HG03460 (cell line): Measurements from ENCODE around the gene TMCO4.

ENCODE experiments used
- ATAC-seq: cut with Tn5 transposase; IDR thresholded peaks from one replicate; pipeline ENCODE4 v1.9.1; 2021; ENCODE audit not compliant: unreplicated experiment

Gene TMCO4

DNA sequence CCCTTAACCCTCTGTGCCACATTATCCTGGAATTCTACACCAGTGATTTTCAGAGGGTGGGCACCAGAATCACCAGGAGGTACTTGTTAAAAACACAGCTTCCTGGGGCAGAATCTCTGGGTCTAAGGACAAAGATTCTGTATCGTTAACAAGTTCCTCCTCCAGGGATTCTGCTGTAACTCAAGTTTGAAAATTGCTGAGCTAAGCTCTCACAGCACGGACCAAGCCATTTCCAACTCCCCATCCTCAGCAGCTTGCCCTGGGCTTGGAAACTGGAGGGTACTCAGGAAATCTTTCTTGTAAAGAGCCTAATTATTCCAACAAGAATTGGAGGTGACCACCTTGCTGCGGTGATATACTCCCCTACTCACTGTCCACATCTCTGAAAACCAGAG is 48.8 kb downstream of the TMCO4 start:
- no peak for ATAC-seq

DNA sequence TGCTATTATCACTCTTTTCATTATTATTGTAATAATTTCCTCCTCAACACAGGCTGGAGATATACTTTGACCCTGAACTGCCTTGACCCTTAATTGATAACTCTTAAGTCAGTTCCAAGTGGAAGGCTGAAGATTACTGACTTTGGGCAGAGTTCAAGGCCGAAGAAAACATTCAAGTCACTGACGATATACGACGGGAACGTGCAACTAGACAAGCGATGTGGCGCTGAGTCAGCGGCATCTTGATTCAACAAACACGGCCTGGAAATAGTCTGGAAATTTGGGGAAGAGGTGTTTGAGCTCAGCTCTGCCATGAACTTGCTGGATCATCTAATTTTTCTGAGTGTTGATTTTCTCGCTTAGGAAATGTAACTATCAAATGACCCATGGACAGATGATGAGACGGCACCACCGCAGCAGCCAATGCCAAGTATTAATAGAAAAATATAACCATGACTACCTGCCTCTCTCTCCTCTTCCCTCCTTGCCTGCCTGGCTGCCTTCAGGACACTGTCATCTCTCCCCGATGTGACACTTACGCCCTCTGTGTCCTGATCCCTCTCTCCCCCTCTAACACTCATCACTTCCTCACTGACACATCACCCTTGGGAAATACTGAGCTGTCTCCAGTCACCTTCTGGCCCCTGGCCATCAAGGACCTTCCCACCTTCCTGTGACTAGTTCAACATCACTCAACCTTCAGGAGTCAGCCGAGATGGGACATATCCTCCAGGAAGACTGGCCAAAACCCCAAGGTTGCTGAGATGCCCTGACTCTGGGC is 49.4 kb downstream of the TMCO4 start:
- no peak for ATAC-seq

DNA sequence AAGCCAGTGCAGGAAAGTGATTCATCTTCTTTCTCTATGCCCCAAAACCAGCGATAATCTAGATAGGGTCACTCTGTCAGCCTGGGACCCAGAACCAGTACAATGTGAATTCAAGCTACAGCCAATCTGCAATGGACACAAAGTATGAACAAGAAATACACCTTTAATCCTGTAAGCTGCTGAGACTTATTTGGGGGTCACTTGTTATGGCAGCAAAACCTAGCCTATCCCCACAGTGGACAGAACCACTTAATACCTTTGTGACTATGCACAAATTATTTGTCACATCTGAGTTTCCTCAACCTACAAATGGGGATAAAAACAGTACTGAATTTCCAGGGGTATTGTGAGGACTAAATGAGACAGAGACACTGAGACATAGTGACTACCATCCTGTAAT is 50.0 kb downstream of the TMCO4 start:
- ATAC-seq: no peak

DNA sequence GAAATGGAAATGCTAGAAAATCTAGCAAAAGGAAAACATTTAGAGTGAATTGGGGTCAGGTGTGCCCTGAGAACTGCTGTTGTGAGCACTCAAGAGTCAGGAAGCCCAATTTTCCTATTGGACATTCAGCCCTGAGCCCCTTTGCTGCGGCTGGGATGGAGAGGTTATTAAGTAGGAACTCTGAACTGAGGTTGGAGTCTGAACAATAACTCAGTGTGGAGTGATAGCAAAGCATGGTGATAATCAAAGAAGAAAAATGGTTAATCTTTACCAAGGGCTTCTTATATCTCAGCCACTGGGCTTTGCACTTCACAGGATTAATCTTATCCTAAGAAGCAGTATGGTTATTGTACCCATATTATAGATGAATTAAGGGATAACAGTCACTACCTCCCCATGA is 52.0 kb downstream of the TMCO4 start:
- ATAC-seq: no peak

DNA sequence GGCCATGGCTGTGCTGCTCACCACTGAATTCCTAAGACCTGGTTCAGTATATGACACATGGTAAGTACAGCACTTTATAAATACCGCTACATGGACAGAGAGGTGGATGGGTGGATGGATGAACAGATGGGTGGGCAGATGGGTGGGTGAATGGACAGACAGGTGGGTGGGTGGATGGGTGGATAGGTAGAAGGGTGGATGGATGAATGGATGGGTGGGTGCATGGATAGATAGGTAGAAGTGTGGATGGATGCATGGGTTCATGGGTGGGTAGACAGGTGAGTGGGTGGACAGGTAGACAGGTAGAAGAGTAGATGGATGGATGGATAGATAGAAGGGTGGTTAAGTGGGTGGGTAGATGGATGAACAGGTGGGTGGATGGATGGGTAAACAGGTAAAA is 54.8 kb downstream of the TMCO4 start:
- no peak for ATAC-seq

DNA sequence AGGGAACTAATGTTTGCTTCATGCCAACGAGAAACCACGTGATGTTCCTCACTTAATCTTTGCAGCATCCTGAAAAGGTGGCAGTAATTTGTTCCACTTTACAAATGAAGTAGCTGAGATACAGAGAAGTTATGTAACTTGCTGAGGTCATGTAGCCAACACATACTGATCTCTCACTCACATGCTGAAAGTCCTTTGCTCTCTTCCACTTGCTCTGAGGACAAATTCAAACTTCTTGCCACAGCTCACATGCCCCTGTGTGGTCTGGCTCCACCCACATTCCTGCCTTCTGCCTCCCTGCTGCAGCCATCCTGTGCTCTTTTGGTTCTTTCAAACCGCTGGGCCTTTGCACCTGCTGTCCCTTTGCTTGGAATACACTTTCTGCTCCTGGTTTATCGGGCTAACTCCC is 55.4 kb downstream of the TMCO4 start:
- ATAC-seq: no peak

DNA sequence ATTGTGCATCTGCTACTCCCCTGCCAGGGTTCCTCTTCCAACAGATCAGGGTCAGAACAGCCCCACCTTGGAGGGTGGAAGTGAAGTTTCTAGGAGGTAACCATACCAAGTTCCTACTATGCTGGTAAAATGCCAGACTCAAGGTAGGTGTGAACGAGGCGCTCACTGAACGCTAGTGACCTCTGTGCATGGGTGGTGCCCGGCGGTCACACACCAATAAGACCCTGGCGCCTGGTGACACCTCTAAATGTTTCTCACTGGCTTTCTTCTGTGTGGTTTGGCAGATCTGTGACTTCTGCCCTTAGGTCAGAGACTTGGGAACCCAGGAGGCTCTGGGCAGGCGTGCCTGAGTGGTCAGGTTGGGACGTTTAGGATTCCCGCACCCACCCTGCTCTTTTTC is 55.9 kb downstream of the TMCO4 start:
- no peak for ATAC-seq

DNA sequence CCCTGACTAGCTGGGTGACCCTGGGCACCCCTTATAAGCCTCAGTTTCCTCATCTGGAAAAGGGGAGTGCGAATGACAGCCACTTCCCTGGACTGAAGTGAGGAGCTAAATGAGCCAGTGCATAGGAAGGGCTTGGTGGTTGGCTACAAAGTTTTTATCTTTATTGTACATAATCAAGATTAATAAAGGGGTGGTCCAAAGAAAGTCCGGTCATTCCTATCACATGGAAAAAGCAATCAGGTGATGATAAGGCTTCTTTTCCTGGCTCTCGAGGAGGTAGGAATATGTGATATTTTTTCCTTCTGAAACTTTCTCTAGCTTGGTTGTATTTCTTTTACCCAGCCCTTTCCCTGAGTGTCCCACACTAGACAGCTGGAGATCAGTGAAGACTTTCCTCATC is 56.5 kb downstream of the TMCO4 start:
- no peak for ATAC-seq

DNA sequence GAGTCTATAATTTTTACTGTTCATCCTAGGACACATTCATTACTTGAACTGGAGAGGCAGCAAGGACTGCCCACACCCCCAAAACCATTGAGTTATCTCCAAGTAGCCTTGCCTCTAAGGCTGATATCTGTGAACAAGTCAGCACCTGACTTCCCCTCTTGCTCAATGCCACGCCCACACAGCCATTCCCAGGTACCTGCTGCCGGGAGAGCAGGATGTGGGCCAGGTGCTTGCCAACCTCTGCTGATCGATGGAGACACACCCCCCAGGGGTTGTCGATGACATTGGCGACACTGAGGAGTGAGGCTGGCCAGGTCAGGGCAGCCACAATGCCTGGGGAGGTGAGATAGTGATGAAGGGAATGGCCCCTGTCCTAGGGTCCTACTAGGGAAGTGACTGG is 60.1 kb downstream of the TMCO4 start:
- no peak for ATAC-seq

DNA sequence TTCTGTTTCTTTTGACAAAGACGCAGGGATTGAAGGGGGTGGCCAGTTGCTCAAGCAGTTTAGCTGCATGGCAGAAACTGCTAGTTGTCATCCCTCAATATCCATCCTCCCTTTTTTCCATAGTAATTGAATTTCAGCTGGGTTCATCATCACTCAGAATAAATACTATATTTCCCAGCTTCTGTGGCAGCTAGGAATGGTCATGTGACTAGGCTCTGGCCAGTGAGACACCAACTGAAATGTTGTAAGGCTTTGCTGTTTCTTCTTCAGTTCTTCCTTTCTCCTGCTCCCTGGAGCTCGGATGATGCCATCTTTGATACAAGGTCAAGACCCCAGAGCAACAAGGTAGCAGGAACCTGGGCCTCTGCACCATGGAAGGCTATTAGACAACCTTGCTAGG is 61.0 kb downstream of the TMCO4 start:
- ATAC-seq: no peak

DNA sequence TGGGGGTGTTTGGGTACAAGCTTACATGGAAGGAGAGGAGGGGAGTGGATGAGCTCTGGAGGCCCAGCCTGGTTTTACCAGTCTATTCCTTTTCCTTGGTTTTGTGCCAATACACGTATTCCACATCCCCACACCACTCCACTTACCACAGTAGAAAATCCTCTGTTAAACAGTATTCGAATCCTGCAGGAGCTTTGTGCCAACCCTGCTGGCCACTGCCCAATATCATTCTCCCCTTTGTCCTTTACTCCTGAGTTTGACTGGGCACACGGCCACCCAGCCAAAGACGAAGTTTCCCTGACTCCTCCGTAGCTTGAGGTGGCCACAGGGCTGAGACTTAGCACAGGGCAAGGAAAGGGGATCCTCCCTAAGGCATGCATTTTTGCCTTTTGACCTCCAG is 61.6 kb downstream of the TMCO4 start:
- ATAC-seq: no peak

DNA sequence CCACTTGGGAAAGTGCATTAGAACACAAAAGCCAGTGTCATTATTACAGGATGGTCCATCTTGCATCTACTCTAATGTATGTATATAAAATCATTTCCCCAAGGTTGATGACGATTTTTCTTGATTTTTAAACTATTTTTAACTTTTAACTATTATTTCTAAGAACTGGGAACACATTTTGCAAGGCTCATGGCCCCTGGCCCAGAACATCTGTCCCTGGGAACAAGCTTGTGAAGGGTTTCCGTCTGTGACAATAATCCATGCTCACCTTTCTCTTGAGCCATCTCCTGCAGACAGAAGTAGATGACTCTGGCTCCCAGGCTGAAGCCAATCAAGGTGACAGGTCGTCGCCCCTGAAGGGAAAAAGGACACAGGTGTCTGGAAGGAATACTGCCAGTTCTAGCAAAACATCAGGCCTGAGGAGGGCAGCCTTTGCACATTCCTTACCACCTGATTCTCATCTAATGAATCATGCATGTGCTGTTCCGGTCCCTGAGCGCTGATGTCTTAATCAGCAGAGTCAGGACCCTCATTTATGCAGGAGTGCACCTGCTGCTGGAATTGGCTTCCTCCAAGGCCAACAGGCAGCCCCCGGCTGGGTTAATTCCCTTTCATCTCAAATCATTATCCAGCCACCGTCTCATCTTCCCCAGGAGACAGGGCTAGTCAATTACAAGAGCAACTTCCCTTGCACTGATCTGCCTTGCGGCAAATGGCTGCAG is 62.5 kb downstream of the TMCO4 start:
- no peak for ATAC-seq

DNA sequence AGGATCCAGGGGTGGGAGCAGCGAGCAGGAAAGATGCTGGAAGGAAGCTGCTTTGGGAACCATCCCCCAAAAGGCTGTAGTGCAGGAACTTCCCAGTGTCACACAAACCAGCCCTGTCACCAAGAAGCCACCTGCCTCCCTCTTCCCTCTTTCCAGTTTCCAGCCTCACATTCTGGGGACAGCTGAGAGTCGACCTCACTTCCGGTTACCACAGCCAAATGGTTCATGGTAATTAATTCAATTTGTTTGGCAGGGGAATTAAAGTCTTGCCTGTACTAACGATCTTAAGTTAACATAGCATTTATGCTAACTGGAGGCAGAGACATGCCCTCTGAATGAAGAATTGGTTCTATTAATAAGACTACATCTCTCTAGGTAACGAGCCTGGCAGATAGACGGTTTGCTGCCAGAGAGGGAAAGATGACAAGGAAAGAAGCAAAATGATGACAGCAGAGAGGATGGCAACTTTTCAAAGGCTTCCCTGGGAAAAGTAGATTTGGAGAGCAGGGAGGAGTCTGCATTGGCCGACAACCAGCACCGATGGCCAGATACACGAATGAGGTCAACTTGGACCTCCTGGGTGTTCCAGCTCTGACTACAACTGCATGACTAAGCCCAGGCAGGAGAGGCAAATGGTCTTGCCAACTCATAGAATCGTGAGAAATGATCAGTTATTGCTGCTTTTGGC is 64.1 kb downstream of the TMCO4 start:
- no peak for ATAC-seq

DNA sequence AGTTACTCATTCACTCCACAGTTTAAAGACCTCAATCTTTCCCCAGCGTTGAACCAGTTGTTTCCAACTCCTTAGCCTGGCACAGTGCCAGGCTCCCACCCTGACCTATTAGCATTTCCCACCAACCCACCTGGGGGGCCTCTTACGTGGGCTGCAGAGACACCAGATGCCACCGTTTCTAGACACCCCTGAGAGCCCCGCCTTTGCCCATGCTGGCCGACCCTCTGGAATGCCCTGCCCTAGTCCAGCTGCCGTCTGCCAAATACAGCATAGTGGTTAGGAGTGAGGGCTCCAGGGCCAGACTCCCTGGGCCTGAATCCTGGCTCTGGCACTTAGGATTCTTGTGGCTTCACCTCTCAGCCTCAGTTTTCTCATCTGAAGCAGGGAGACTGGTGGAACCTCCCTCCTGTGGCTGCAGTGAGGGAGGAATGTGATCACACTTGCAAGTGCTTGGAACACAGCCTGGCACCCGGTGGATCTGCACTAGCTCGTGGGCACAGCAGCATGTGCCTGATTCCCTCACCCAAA is 65.2 kb downstream of the TMCO4 start:
- ATAC-seq: no peak

DNA sequence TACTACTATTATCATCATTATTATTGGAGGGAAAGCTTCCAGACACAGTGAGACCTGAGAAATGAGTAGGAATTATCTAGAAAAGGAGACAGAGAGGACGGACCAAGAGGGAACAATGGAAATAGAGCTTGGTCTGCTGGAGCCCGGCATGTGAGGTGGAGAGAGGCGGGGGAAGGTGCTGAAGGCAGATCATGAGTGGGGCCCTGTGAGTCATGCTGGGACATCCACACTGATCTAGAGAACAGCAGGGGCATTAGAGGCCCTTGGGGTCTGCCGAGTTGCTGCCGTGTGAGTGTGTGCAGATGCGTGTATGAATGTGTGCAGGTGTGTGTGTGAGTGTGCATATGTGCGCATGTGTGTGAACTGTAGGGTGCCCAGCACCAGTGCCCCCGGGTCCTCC is 65.7 kb downstream of the TMCO4 start:
- no peak for ATAC-seq

DNA sequence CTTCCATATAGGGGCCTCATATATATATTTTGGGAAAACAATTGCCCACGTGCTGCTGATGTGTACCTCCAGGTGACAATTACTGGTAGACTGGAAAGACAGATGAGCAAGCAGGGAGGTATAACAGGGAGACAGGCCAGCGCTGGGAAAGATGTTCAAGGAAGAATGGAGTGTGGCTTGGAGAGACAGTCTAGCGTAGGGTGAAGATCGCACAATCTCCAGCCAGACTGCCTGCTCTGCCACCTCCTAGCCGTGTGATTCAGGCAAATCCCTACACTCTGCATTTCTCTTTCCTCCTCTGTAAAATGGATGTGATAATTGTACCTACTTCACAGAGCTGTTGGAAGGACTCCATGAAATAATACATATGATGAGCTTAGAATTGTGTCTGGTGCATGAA is 66.1 kb downstream of the TMCO4 start:
- no peak for ATAC-seq

DNA sequence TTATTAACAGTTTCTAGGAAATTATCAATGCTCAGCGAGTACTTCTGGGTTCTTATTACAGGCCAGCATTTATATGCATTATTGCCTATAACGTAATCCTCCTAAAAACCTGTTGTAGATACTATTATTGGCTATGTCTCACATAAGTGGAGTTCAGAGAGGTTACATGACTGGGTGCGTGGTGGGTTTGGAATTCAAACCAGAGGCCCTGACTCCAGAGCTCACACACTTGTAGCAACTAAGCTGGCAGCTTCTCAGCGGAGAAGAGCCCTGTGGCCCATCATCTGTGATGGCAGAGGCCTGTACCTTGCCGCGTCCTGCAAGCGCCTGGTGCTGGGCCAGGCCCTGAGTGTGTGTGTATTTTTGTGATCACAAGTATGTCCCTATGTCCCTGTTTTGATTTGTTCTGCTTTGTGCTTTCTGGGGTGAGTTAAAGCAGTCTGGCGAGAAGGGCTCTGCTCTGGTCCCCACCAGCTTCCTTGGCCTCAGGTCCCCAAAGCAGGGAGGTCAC is 68.3 kb downstream of the TMCO4 start:
- no peak for ATAC-seq

DNA sequence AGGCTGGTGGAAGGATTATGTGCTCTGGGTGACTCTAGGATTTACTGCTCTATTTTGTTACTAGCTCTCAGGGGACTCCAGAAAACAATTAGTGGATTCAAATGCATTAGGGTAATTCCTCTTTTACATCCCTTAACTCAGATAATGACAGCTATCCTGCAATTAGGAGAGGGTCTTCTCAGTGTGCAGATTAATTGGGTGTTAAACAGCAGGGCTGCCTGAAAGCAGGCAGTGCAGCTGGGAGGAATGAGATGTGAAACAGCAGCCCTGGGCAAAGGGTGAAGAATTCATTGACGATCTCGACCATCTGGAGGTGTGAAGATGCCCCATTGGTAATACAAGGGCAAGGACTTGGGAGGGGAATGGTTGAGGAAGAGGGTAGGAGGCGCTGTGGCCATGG is 68.9 kb downstream of the TMCO4 start:
- no peak for ATAC-seq

DNA sequence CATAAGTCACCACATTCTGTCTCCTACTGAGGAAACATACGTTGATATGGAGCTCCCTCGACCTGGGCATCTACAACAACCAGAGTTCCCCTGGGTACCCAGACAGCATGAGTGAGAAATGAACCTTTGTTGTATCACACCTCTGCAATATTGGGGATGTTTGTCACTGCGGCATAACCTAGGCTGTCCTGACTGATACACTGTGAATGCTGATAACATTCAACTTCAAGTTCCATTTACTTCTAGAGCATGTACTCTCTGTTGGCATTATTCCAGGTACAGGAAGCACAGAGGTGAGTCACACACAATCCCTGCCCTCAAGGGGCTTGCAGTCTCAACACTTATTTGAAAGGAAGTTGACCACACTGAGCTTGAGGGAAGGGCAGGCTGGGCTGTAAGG is 69.5 kb downstream of the TMCO4 start:
- no peak for ATAC-seq

DNA sequence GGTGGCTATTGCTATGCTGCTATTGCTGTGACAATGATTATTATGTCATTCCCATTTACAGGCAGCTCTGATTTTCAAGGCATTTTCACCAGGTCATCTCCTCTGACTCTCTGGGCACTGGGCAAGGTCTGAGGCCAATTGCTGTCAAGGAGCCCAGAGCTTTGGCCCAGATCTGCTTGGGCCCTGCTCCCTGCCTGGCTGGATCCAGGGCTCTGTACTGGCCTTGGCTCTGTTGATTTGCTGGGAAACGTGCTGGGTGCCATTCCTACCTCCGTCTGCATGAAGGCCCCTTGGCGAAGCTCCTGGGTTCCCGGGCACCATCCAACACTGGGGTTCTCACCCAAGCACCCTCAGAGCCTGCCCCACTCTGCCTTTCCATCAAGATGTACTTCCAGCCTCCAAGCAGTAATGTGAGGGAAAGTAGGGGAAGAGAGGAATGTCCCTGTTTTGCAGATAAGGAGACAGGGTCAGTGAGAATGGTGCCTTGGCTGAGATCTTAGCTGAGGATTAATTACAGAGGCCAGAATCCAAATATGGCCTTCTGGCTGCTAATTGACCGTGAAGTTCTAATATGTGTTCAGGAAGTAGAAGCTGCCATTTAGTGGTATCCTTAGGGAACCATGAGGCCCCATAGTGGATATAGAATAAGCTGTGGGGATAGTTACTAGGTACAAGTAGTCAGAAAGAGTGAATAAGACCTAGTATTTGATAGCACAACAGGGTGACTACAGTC is 71.1 kb downstream of the TMCO4 start:
- no peak for ATAC-seq

DNA sequence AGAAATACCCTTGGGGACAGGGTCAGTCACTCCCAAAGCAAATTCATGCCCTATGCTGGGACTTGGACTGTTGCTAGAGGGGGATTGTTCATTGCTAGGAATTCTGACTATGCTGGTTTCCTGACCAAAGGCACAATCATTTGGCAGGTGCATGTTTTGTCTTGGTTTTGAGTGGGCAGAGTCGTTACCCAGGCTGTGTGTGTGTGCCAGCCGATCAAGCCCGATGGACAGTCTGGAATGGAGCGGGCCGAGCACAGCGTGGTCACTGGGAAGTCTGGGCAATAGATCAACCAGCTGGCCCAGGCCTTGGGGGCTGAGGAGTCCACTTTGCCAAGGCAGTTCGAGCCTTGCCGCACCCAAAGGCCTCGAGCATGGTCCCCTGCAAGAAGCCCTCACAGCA is 74.1 kb downstream of the TMCO4 start:
- ATAC-seq: no peak
